Testis (tissue), 3 donors: ENCODE measurements around the gene ADPRHL1. TPM values are rescaled to one million over a fixed set of nuclear protein-coding genes. Genes with fewer than 3 reads are reported as not detected.

Experiments
- DNase-seq: peaks from one replicate; pipeline ENCODE4 v3.0.0-alpha.2; 2019
- H3K27ac ChIP-seq, 2 donors: fragments of 200-600 bp; sonication (generic); one replicate each; pipeline ENCODE4 v1.5.1; 2019
- H3K27me3 ChIP-seq: fragments of 200-600 bp; sonication (generic); one replicate; pipeline ENCODE4 v1.5.1; 2019
- H3K36me3 ChIP-seq: fragments of 200-600 bp; sonication (generic); one replicate; pipeline ENCODE4 v1.5.1; 2017; ENCODE audit warnings: low read depth; ENCODE audit errors: missing control alignments
- H3K4me1 ChIP-seq: fragments of 200-600 bp; sonication (generic); one replicate; pipeline ENCODE4 v1.5.1; 2019
- H3K4me3 ChIP-seq, 2 donors: fragments of 200-600 bp; sonication (generic); one replicate each; pipeline ENCODE4 v1.5.1; 2017 to 2019
- H3K9me3 ChIP-seq: fragments of 200-600 bp; sonication (generic); one replicate; pipeline ENCODE4 v1.5.1; 2017
- CTCF ChIP-seq, 3 experiments: fragments of 450-650 bp in 2 of 3; fragments of 200-600 bp in 1 of 3; sonication (generic) in 1 of 3; IDR thresholded peaks; one replicate each; pipeline ENCODE4 v1.5.1; 2016 to 2019; ENCODE audit warnings: antibody characterized with exemption in 3 of 3, mild to moderate bottlenecking in 2 of 3, moderate library complexity in 1 of 3
- POLR2A ChIP-seq: fragments of 450-650 bp; IDR thresholded peaks from one replicate; pipeline ENCODE4 v1.6.1; 2017; ENCODE audit warnings: antibody characterized with exemption, mild to moderate bottlenecking, moderate library complexity
- WGBS, 2 donors: methylation state at CpG; one replicate each; pipeline ENCODE4 v1.1.5; 2018; 5-methylcytosine and 5-hydroxymethylcytosine counted together
- intact Hi-C: fragments of 100-400 bp; cut with DNase I; formaldehyde crosslinking; loops from one replicate; pipeline ENCODE4 v1.15.1; 2023; ENCODE audit warnings: low total_unique reads
- polyA plus RNA-seq: library from polyadenylated mRNA; stranded (reverse); fragments of 350-450 nt; fragmentation: Illumina TruSeq; extraction: RNeasy Lipid Tissue Mini Kit (QIAGEN cat#74804); gene quantifications from one replicate; pipeline ENCODE4 v1.2.3, GENCODE V29; 2014; ENCODE audit warnings: low read depth, low replicate concordance; ENCODE audit not compliant: insufficient read depth
- total RNA-seq, 2 donors: library from RNA; depleted of rRNA; stranded (reverse); fragments of >200 nt; gene quantifications; one replicate each; pipeline ENCODE4 v1.2.3, GENCODE V29; 2016

Gene ADPRHL1
- total and polyA plus RNA-seq, 3 donors from 2014 or later, result 6.2 to 9.3 (median 6.6) TPM

- no peaks in the 10 kb centered on the region for H3K36me3 ChIP-seq
- peak; percentile 38 for DNase-seq
- H3K4me3 ChIP-seq, result peak overlapping the region; percentile 59 to 70
- H3K27me3 ChIP-seq, result no peaks in the 10 kb centered on the region
- WGBS, 2 donors, result 42 to 81% methylated on average over 20 to 40 of the region's 41 CpGs
- intact Hi-C loops, result no loop called here
- H3K4me1 ChIP-seq, result peaks cover 9% of the 10 kb centered on the region
- no peaks in the 10 kb centered on the region for H3K9me3 ChIP-seq
- H3K27ac ChIP-seq, result peak overlapping the region; percentile 88
- TF ChIP-seq CTCF (IDR thresholded peaks at IDR 0.05) (no peak), POLR2A (no peak)
These were observed 88.2 kb downstream of the ADPRHL1 start for GRCh38 chr13:113364901-113365582.

- Histone ChIP-seq H3K9me3 (no peaks in the 10 kb centered on the region), H3K36me3 (no peaks in the 10 kb centered on the region), H3K27ac (peak overlapping the region; percentile 88), H3K27me3 (no peaks in the 10 kb centered on the region), H3K4me1 (peaks cover 9% of the 10 kb centered on the region), H3K4me3 (peak overlapping the region; percentile 59 to 70)
- DNase-seq, result no peak
- 3 to 7% methylated on average over 28 to 32 of the region's 41 CpGs for WGBS, 2 donors
- TF ChIP-seq POLR2A (no peak), CTCF (IDR thresholded peaks at IDR 0.05) (no peak)
- intact Hi-C loops, result no loop called here
These were observed 88.9 kb downstream of the ADPRHL1 start for GRCh38 chr13:113364311-113364889.

GRCh38 chr13:113361406-113361805 is 91.9 kb downstream of the ADPRHL1 start:
- no peak overlapping the region for H3K4me3 ChIP-seq
- 70 to 74% methylated on average over 7 of the region's 7 CpGs for WGBS, 2 donors
- H3K27me3 ChIP-seq, result no peaks in the 10 kb centered on the region
- H3K9me3 ChIP-seq, result no peaks in the 10 kb centered on the region
- intact Hi-C loops, result no loop called here
- peaks cover 9% of the 10 kb centered on the region for H3K4me1 ChIP-seq
- H3K36me3 ChIP-seq, result no peaks in the 10 kb centered on the region
- no peak overlapping the region for H3K27ac ChIP-seq
- DNase-seq, result no peak
- TF ChIP-seq POLR2A (no peak), CTCF (IDR thresholded peaks at IDR 0.05) (no peak)

- Histone ChIP-seq H3K27ac (peak overlapping the region; percentile 15 to 24), H3K27me3 (no peaks in the 10 kb centered on the region), H3K36me3 (no peaks in the 10 kb centered on the region), H3K4me3 (no peak overlapping the region), H3K9me3 (no peaks in the 10 kb centered on the region), H3K4me1 (peaks cover 4% of the 10 kb centered on the region)
- no peak for DNase-seq
- intact Hi-C loops, result no loop called here
- TF ChIP-seq POLR2A (no peak), CTCF (IDR thresholded peaks at IDR 0.05) (no peak)
- 82 to 85% methylated on average over 3 to 6 of the region's 6 CpGs for WGBS, 2 donors
These were observed 92.8 kb downstream of the ADPRHL1 start for GRCh38 chr13:113360446-113360845.
